ENCODE measurements around the gene ZNF594.
"Not testable (repeated sequence)": the region's sequence is repeated elsewhere in the genome, so short reads cannot be mapped to it uniquely, and the experiment has no call there.

The ZNF594 gene

DNA sequence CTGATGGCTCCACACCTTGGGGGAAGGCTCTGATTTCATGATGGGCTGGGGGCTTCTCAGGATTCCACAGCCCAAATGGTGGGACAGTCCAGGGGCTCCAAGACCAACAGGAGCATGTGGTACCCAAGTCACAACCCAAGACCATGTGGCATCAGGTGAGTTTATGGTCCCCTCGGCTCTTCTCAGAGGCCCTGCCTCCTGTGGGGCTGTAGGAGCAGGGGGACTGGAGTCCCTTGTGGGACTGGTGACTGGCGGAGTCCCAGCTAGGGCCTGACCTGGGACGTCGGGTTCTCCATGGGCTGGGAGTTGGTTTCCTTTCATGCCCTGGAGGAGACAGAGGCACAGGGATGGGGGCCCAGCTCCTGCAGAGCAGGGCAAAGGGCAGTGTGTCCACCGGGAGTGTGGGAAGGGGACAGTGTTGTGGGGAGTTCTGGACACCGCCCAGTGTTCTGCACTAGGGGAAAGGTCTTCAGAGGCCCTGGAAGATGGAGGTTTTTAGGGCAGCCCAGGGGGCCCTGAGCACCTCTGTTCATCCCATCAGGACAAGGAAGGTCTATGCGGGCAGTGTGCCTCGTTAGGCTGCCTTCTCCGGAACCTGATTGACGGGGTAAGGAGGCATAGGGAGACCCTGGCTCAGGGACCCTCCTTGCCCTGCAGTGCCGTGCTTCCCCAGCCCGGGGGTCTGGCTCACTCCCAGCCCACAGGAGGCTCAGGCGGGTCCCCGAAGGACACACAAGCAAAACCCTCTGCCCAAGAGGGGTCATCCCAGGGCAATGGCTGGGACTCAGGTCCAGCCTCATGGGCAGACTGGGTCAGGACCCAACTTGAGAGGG is 54.9 kb downstream of the ZNF594 start:
- not testable (repeated sequence) for DNase-seq (ENCODE audit: low spot score)

GRCh38 chr17:5135726-5136579 is 55.7 kb downstream of the ZNF594 start:
- no peak for DNase-seq (ENCODE audit: low spot score)

DNA sequence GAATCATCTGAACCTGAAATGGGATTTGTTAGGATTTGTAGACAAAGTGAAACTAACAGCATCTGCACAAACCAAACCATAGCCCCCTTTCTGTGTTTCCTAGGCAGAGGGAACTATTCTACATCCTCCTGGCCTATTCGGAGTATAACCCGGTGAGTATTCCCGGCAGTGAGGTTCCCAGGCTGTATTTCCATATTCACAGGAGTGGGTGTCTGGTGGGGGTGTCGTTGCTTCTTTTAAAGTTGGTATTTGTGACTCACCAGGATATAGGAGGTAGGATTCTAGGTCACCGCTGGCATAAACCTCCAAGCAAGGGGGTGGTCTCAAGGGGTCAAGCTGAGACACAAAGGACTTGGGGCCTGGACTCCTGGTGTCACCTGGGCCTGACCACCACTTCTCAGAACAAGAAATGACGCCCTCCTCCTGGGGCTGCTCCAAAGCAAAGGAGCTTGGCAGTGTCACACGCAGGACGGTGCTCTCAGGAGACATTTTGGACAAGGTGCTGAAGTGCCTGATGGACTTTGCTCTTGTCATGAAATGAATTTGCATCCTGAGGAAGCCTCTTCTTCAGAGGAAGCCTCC is 56.4 kb downstream of the ZNF594 start:
- DNase-seq (ENCODE audit: low spot score), result not testable (repeated sequence)

- DNase-seq (ENCODE audit: low spot score), result not testable (repeated sequence)
Observed at GRCh38 chr17:5134571-5134970, 57.1 kb downstream of the ZNF594 start.

GRCh38 chr17:5133961-5134360 is 57.7 kb downstream of the ZNF594 start:
- DNase-seq (ENCODE audit: low spot score), result not testable (repeated sequence)

DNA sequence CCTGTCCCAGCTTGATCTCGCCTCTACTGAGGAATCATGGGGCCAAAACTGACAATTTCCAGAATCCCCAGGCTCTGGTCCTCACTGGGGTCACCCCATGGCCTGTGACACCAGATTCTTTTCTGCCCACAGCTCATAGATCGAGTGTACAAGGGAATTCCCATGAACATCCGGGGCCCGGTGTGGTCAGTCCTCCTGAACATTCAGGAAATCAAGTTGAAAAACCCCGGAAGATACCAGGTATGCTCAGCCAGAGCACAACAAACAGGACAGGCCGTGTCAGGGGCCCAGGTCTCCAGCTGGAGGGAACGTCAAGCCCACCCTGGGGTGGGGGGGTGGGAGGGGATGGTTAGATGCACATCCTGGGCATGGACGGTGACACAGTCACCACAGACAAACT is 58.4 kb downstream of the ZNF594 start:
- DNase-seq (ENCODE audit: low spot score), result no peak

DNA sequence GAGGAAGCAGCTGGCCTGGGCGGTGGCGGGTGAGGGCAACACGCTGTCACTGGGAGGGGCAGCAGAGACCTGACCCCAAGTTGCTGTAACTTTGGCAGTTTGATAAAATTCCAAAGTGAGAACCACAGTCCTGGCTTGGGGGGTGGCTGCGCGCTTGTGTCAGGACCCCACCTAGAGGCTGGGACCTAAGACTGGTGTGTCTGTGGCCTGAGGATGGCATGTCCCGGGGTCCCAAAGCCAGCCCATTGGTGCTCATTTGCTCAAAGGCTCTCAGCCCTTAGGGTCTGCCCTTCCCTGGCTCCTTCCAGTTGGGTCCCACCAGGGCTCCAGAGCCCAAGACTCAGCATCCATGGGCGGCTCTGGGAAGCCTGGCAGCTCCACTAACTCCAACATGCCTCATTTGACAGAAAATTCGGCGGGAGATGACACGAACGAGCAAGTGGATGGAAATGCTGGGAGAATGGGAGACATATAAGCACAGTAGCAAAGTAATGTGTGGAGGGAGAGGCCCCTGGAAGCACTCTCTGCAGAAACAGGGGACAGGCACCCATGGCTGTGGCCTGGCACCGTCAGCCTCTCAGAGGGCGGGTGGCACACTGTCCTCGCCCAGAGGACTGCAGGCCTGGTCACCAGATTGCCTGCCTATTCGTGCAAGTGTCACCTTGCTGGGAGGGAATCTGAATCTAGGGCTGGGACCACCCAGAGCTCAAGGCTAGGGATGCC is 59.0 kb downstream of the ZNF594 start:
- DNase-seq (ENCODE audit: low spot score), result not testable (repeated sequence)

GRCh38 chr17:5131799-5132502 is 59.7 kb downstream of the ZNF594 start:
- DNase-seq (ENCODE audit: low spot score), result not testable (repeated sequence)

DNA sequence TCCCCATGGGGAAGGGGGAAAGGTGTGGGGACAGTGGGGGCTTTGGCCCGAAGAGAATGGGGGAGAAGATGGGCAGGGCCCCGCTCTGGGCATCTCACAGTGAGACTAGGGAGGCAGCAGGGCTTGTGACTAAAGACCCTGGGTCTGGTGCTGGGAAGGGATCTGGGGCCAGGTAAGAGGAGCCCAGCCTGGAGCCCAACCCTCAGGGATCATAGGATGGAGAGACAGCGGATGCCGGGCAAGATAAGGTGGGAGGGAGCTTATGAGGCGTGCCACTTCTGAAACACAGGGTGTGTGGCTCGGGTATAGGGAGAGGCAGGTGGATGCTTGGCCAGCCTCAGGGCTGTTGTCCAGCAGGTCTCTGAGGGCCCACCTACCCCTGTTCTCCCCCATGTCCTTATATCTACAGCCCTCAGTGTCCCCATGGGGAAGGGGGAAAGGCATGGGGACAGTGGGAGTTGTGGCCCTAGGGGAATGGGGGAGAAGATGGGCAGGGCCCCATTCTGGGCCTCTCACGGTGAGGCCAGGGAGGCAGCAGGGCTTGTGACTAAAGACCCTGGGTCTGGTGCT is 60.4 kb downstream of the ZNF594 start:
- DNase-seq (ENCODE audit: low spot score), result no peak

- not testable (repeated sequence) for DNase-seq (ENCODE audit: low spot score)
Observed at GRCh38 chr17:5130687-5131086, 61.0 kb downstream of the ZNF594 start.

DNA sequence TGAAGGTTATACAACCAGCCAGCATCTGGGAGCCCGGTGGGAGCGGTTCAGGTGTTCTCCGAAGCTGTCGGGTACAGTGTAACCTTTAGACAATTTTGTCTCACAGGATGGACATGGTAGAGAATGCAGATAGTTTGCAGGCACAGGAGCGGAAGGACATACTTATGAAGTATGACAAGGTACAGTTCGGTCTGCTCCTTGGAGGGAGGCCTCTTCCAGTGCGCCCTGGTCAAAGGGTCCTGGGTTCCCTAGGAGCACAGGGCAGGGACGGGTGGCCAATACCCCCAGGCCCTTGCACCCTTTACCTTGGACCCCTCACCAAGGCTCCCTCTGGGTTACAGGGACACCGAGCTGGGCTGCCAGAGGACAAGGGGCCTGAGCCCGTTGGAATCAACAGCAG is 61.4 kb downstream of the ZNF594 start:
- DNase-seq (ENCODE audit: low spot score), result not testable (repeated sequence)

DNA sequence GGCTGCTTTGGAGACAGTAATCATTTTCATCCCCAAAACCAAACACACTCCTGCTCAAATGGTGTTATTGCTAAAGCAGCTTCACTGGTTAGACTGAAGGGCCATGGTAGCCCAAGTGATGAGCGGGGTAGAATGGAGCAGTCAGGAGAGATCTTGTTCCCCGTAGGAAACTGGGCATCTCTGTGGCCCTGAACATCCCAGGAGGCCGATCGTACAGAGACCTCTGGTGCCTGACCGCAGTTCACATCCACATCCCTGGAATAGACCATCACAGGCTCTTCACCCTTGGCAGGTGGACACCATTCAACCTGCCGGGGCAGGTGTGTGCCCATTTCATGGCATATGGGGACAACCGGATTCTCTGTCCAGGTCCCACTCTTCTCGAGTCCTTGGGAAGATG is 61.9 kb downstream of the ZNF594 start:
- not testable (repeated sequence) for DNase-seq (ENCODE audit: low spot score)

Data from AG20443 (cell line).